Thymus (tissue), 14 donors: ENCODE results near the gene ZNF101. TPM values are rescaled to one million over a fixed set of nuclear protein-coding genes. Genes with fewer than 3 reads are reported as not detected.

Source experiments
- DNase-seq, 9 donors: peaks; one replicate each; pipeline ENCODE4 v3.0.0-alpha.2; 2013; ENCODE audit warnings: low spot score in 9 of 9, low read depth in 6 of 9, missing footprints in 1 of 9
- H3K27ac ChIP-seq, 2 donors: one replicate each; pipeline ENCODE4 v1.5.1; 2013; ENCODE audit warnings: control low read depth in 1 of 2, low read depth in 1 of 2, low read length in 1 of 2, mild to moderate bottlenecking in 1 of 2, moderate library complexity in 1 of 2
- H3K27me3 ChIP-seq, 2 donors: one replicate each; pipeline ENCODE4 v1.5.1; 2013; ENCODE audit warnings: low read length in 1 of 2; ENCODE audit not compliant: control insufficient read depth in 2 of 2, insufficient read depth in 1 of 2
- H3K36me3 ChIP-seq, 2 donors: one replicate each; pipeline ENCODE4 v1.5.1; 2013; ENCODE audit warnings: low read length in 1 of 2, mild to moderate bottlenecking in 1 of 2, moderate library complexity in 1 of 2; ENCODE audit not compliant: control insufficient read depth in 2 of 2, insufficient read depth in 2 of 2
- H3K4me1 ChIP-seq, 2 donors: one replicate each; pipeline ENCODE4 v1.5.1; 2013; ENCODE audit warnings: low read length in 2 of 2; ENCODE audit not compliant: control insufficient read depth in 2 of 2, insufficient read depth in 2 of 2
- H3K4me3 ChIP-seq, 2 donors: one replicate each; pipeline ENCODE4 v1.5.1; 2013; ENCODE audit warnings: low read length in 2 of 2, control low read depth in 1 of 2, mild to moderate bottlenecking in 1 of 2
- H3K9me3 ChIP-seq, 2 donors: one replicate each; pipeline ENCODE4 v1.5.1; 2013; ENCODE audit warnings: low read length in 1 of 2, mild to moderate bottlenecking in 1 of 2; ENCODE audit not compliant: control insufficient read depth in 2 of 2, insufficient read depth in 1 of 2
- WGBS: extraction: QIAGEN DNeasy Blood & Tissue Kit; methylation state at CpG from one replicate; pipeline ENCODE4 v1.1.7; 2013; 5-methylcytosine and 5-hydroxymethylcytosine counted together
- long read RNA-seq, 10 donors: transcript quantifications; one replicate each; lab custom pipeline, GENCODE V29; 2026
- polyA plus RNA-seq: library from polyadenylated mRNA; stranded (reverse); fragments of 200-250 nt; gene quantifications from one replicate; pipeline ENCODE4 v1.2.3, GENCODE V29; 2013
- total RNA-seq: library from RNA; stranded (reverse); fragments of 120-200 nt; gene quantifications from one replicate; pipeline ENCODE4 v1.2.4, GENCODE V29; 2013
- donor health status: healthy.

Gene ZNF101
- total RNA-seq (37.8 TPM), polyA plus RNA-seq (66.6 TPM)
- long read RNA-seq, donor 1 = 0 reads
- long read RNA-seq, donor 2, full-length matches to known transcripts = 13 of 13 reads
- long read RNA-seq, donor 2, partial matches to known transcripts = 0 of 13 reads
- long read RNA-seq, donor 2, other reads (novel, unspliced or antisense) = 0 of 13 reads
- long read RNA-seq, donor 3, full-length matches to known transcripts = 8 of 17 reads
- long read RNA-seq, donor 3, partial matches to known transcripts = 9 of 17 reads
- long read RNA-seq, donor 3, other reads (novel, unspliced or antisense) = 0 of 17 reads
- long read RNA-seq, donor 4, full-length matches to known transcripts = 5 of 5 reads
- long read RNA-seq, donor 4, partial matches to known transcripts = 0 of 5 reads
- long read RNA-seq, donor 4, other reads (novel, unspliced or antisense) = 0 of 5 reads
- long read RNA-seq, donor 5, full-length matches to known transcripts = 11 of 11 reads
- long read RNA-seq, donor 5, partial matches to known transcripts = 0 of 11 reads
- long read RNA-seq, donor 5, other reads (novel, unspliced or antisense) = 0 of 11 reads
- long read RNA-seq, donor 6, full-length matches to known transcripts = 6 of 6 reads
- long read RNA-seq, donor 6, partial matches to known transcripts = 0 of 6 reads
- long read RNA-seq, donor 6, other reads (novel, unspliced or antisense) = 0 of 6 reads
- long read RNA-seq, donor 7, full-length matches to known transcripts = 7 of 7 reads
- long read RNA-seq, donor 7, partial matches to known transcripts = 0 of 7 reads
- long read RNA-seq, donor 7, other reads (novel, unspliced or antisense) = 0 of 7 reads
- long read RNA-seq, donor 8, full-length matches to known transcripts = 2 of 2 reads
- long read RNA-seq, donor 8, partial matches to known transcripts = 0 of 2 reads
- long read RNA-seq, donor 8, other reads (novel, unspliced or antisense) = 0 of 2 reads
- long read RNA-seq, donor 9, full-length matches to known transcripts = 4 of 4 reads
- long read RNA-seq, donor 9, partial matches to known transcripts = 0 of 4 reads
- long read RNA-seq, donor 9, other reads (novel, unspliced or antisense) = 0 of 4 reads
- long read RNA-seq, donor 10, full-length matches to known transcripts = 7 of 7 reads
- long read RNA-seq, donor 10, partial matches to known transcripts = 0 of 7 reads
- long read RNA-seq, donor 10, other reads (novel, unspliced or antisense) = 0 of 7 reads

DNA sequence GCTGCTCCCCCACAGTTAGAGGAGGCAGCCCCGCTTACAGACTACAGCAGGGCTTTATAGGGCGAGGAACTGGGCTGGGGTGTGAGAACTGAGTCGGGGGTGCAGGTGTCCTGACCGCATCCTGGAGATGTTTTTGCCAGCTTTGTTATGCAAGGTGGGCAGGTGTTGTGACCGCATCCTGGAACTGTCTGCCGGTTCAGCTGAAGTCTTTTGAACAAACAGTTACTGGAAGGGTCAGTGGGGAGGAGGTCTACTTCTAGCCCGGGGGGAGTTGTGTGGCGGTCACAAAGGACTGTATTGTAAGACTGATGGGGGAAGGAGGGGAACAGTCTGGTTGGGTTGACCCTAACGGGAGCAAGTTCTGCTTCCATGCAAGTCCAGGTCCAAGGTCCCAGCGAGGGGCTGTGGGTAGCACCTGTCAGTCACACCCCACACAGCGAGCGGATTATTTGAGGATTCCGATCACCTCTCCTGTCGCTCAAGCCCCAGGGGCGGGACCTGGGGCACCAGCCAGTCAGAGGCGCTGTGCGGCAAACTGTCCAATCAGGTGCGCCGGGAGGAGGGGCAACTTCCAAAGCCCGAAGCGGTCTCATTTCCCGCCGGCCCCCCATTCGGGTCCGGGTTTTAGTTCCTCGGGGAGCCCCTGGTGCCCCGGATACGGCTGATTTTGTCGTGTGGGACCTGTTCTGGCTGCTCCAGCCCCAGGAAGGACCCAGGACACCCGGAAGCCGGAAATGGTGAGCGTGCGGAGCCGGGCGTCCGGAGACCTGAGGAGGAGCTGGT is at the start of gene ZNF101:
ZNF101 (plus strand) TSS at position 610 of the 783 bp plus-strand sequence; CDS start at position 735, 125 bp downstream.
- WGBS = under 1% methylated on average over 36 of the region's 36 CpGs
- Histone ChIP-seq H3K4me1 (peaks cover 15 to 30% of the 10 kb centered on the region in 2 donors), H3K4me3 (peak within 1 kb of the TSS; percentile 79 to 89), H3K9me3 (peaks cover 14 to 61% of the 10 kb centered on the region in 2 donors), H3K27me3 (no peaks in the 10 kb centered on the region), H3K27ac (peak within 1 kb of the TSS; percentile 94 to 99), H3K36me3 (peaks cover 29 to 30% of the 10 kb centered on the region in 2 donors)
- peak; percentile 88 to 98 (median 93) for DNase-seq

DNA sequence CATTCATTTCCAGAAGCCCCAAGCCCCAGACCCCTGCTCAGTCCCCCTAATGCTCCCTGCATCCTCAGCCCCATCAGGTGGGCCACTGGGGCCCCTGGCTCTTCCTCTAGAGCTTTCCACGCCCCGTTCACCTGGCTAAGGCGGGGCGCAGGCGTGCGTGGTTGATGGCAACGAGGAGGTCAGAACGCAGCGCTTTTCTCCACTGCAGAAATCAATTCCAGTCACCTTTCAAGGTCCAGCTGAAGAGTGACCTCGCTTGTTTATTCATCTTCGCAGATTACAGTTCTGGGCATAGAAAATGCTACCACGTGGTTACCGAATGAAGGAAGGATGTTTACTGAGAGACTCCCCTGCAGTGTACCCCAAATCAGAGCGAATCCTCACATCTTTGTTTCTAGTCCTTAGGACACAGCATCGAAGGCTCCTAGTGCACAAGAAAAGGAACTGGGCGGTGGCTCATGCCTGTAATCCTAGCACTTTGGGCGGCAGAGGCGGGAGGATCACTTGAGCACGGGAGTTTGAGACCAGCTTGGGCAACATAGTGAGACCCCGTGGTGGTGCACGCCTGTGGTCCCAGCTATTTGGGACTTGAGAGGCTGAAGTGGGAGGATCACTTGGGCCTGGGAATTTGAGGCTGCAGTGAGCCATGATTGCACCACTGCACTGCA is 49.3 kb upstream of the ZNF101 start:
- Histone ChIP-seq H3K27me3 (no peaks in the 10 kb centered on the region), H3K4me1 (peaks cover 17 to 22% of the 10 kb centered on the region in 2 donors), H3K27ac (no peak overlapping the region), H3K4me3 (peak overlapping the region; percentile 26 to 34), H3K9me3 (no peaks in the 10 kb centered on the region), H3K36me3 (peaks cover 6 to 9% of the 10 kb centered on the region in 2 donors)
- 81% methylated on average over 21 of the region's 21 CpGs for WGBS
- DNase-seq = no peak

DNA sequence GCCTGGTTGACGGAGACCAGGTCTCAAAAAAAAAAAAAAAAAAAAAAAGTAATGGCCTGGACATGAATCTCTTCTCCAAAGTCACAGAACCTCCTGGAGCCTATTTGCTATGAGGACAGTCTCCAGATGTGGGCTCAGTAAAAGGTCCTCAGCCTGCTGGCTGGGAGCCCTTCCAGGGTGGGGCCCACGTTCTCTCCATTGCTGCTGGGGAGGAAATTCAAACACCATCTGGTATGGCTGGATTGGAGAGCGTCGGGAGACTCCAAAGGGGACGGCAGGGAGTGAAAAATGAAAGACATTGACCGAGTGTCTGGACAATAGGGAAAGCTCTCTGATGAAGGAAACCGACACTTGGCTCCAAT is 48.8 kb upstream of the ZNF101 start:
- WGBS = 97% methylated on average over 7 of the region's 7 CpGs
- DNase-seq = no peak
- H3K4me3 ChIP-seq = no peak overlapping the region
- H3K36me3 ChIP-seq = peaks cover 6 to 12% of the 10 kb centered on the region in 2 donors
- no peaks in the 10 kb centered on the region for H3K27me3 ChIP-seq
- H3K4me1 ChIP-seq = peaks cover 17 to 22% of the 10 kb centered on the region in 2 donors
- no peak overlapping the region for H3K27ac ChIP-seq
- H3K9me3 ChIP-seq = no peaks in the 10 kb centered on the region

DNA sequence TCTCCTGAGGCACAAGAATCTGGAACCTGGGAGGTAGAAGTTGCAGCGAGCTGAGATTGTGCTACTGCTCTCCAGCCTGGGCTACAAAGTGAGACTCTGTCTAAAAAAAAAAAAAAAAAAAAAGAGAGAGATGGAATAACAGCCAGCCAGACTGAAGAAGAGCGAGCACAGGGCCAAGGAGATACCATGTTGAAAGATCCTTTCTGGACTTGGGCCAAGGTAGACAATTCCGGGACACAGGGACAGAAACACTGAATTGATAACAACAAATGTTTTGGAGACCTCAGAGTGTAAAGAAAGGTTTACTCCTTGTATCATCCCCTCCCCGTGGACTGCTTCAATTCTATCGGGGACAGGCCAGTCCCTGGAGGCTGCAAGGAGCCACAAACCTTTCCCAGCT is 45.3 kb upstream of the ZNF101 start:
- no peaks in the 10 kb centered on the region for H3K9me3 ChIP-seq
- peaks cover 13 to 25% of the 10 kb centered on the region in 2 donors for H3K4me1 ChIP-seq
- 97% methylated on average over 5 of the region's 5 CpGs for WGBS

DNA sequence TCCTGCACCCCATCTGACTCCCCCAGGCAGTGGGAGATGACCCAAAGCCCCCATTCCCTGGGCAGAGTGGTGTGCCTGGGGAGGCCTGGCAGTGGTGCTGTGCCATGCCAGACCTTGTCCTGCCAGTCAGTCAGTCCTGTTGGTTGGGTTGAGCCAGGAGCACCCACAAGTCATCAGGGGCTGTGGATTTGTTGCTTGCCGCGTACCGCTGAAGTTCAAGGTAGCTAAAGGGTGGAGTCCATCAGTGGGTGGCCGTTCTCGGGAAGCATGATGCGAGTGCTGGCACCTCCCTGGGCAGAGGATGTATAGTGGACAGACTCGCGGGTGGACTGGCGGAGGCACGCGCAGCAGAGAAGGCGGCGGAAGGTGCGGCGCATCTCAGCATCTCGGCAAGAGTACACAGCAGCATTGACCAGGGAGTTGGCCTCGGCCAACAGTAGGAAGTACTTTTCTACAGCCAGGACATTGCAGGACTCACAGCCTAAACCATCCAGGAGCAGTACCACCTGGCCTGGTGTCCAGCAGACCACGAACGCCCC is 44.5 kb upstream of the ZNF101 start:
- Histone ChIP-seq H3K27ac (no peak overlapping the region), H3K36me3 (peaks cover 6 to 15% of the 10 kb centered on the region in 2 donors), H3K4me3 (no peak overlapping the region), H3K27me3 (no peaks in the 10 kb centered on the region), H3K4me1 (peaks cover 16 to 26% of the 10 kb centered on the region in 2 donors), H3K9me3 (no peaks in the 10 kb centered on the region)
- no peak for DNase-seq
- 98% methylated on average over 19 of the region's 19 CpGs for WGBS

More for the DNA sequence above, 45.3 kb upstream of the ZNF101 start:
- DNase-seq = no peak
- Histone ChIP-seq H3K27ac (no peak overlapping the region), H3K36me3 (peaks cover 6 to 15% of the 10 kb centered on the region in 2 donors), H3K4me3 (no peak overlapping the region), H3K27me3 (no peaks in the 10 kb centered on the region)

DNA sequence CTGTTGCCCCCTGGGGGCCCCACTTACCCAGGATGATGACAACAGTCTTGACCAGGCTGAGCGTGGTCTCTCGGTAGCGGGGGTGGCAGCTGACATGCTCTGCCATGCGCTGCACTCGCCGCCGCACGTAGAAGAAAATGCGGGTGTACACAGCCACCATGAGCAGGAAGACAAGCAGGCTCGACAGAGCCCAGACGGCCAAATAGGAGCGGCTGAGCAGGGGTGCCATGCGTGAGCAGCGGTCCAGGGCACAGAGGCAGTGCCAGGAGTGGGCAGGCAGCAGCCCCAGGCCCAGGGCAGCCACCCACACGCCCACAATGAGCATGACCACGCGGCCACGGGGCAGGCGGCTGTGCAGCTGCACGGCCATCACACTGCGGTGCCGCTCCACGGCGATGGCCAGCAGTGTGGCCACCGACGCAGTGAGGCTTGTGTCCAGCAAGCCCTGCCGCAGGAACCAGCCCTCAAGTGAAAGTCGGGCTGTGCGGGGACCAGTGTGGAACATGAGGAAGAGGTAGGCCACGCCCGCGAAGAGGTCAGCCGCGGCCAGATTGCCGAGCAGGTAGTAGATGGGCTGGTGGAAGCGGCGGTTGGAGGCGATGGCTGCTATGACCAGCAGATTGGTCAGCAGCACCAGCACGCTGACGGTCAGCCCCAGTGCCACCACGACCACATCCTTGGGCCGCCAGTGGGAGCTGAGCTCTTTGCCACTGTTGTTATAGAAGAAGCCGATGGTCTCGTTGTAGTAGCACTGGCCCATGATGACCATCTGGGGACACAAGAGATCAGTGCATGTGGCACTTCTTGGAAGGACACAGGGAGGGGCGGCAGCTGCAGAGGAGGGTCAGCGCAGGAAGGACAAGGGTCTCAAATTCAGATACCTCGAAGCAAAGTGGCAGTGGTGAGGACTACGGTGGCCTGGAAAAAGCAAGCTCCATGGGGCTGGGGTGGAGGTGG is 41.8 kb upstream of the ZNF101 start:
- peaks cover 21 to 31% of the 10 kb centered on the region in 2 donors for H3K36me3 ChIP-seq
- peak overlapping the region; percentile 66 to 84 for H3K4me3 ChIP-seq
- H3K27me3 ChIP-seq = no peaks in the 10 kb centered on the region
- WGBS = 97% methylated on average over 48 of the region's 48 CpGs
- no peak overlapping the region for H3K27ac ChIP-seq
- no peaks in the 10 kb centered on the region for H3K9me3 ChIP-seq
- no peak for DNase-seq
- peaks cover 12 to 21% of the 10 kb centered on the region in 2 donors for H3K4me1 ChIP-seq
